ENCODE data around the gene CCDC187.

DNA sequence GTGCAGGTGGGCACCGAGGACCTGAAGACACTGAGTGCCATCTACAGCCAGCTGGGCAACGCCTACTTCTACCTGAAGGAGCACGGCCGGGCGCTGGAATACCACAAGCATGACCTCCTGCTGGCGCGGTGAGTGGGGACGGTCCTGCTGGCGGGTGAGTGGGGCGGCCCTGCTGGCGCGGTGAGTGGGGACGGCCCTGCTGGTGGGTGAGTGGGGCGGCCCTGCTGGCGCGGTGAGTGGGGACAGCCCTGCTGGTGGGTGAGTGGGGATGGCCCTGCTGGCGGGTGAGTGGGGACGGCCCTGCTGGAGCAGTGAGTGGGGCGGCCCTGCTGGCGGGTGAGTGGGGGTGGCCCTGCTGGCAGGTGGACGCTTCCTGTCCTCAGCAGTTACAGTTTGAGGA is 30.6 kb upstream of the CCDC187 start:
- TF ChIP-seq, protein P1, sequence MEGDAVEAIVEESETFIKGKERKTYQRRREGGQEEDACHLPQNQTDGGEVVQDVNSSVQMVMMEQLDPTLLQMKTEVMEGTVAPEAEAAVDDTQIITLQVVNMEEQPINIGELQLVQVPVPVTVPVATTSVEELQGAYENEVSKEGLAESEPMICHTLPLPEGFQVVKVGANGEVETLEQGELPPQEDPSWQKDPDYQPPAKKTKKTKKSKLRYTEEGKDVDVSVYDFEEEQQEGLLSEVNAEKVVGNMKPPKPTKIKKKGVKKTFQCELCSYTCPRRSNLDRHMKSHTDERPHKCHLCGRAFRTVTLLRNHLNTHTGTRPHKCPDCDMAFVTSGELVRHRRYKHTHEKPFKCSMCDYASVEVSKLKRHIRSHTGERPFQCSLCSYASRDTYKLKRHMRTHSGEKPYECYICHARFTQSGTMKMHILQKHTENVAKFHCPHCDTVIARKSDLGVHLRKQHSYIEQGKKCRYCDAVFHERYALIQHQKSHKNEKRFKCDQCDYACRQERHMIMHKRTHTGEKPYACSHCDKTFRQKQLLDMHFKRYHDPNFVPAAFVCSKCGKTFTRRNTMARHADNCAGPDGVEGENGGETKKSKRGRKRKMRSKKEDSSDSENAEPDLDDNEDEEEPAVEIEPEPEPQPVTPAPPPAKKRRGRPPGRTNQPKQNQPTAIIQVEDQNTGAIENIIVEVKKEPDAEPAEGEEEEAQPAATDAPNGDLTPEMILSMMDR (conservative IDR thresholded peaks at IDR 0.05): no peak
- no peak for TF ChIP-seq ZFX (IDR thresholded peaks at IDR 0.05)
